GM21390 (cell line): Measurements from ENCODE around the gene PEX11A.

Experiments used
- ATAC-seq: cut with Tn5 transposase; IDR thresholded peaks from one replicate; pipeline ENCODE4 v1.9.1; 2021; ENCODE audit not compliant: unreplicated experiment

The PEX11A gene

GRCh38 chr15:89631902-89632264, 58.7 kb downstream of the PEX11A start:
- ATAC-seq: no peak
